IPS DF 19.7 (cell line): ENCODE results near the gene SPATC1L.

Experiments used
- DNase-seq: peaks from one replicate; pipeline ENCODE4 v3.0.0-alpha.2; 2013; ENCODE audit warnings: low read depth, low spot score

SPATC1L gene

DNA sequence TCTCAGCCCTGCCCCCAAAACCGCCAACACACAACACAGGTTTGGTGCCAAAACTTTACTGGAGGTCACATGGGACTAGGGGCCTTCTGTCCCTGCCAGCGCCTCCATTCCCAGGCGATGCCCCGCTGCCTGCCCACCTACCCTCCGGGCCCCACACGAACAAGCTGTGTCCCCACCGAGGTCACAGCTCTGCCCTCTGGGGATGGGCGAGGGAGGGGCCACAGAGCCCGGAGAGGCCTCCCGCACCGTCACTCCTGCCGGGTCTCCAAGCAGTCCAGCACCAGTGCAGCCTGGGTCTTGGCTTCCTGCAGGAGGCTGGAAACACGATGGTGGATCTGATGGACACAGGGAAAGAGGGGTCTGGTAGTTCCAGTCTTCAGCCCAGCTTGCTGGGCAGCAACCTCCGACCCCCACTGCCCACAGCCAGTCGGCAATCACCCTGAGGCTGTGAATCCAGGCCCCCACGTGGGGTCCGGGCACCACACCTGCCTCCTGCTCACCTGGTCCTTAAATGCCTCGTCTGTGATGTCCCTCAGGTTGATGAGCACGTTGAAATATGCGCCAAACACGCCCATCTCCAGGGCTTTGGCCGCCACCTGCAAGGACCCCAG is 47.4 kb downstream of the SPATC1L start:
- DNase-seq, result no peak

GRCh38 chr21:46135782-46136395 is 48.4 kb downstream of the SPATC1L start:
- DNase-seq, result no peak

GRCh38 chr21:46131838-46132651 is 52.2 kb downstream of the SPATC1L start:
- DNase-seq, result no peak

DNA sequence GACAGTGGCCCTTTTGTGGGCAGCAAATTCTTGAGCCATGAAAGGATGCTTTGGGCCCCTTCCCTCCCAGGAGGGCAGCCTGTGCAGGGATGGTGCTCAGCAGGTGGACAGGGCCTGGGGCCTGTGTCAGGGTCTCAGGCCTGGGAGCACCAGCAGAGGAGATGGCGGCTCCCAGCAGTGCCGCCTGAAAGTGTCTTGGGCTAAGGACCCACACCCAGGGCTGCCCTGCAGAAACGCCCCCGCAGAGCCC is 52.7 kb downstream of the SPATC1L start:
- DNase-seq, result no peak

DNA sequence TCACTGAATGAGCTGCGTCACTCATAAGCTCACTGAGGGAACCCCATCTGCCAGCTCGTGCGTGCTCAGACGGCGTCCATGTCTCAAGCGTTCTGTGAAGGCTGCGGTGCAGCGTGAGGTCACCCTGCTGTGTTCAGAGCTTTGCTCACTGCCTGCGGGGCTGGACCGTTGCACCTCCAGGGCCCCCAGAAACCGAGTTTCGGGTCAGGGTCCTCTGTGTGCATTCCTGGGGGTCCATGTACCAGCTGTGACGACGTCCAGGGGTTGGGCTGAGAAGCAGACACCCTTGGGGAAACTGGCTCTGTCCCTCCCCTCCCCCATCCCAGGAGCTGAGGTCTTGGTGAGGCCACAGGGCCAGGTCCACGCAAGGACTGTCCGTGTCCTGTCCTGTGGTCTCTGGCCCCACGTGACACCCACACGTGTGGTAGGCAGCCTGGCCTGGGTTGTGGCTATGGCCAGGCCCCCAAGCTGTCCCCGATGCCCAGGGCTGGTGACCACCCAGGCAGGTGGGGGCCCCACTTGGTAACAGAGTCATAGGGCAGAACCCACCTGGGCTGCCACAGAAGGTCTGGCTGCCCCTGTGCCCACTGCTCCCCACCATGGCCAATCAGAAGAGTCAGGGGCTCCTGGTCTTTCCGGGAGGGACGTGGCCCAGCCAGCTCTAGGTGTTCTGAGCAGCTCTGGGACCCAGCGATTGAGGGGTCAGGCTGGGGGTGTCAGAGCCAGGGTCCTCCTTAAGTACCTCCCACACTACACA is 53.2 kb downstream of the SPATC1L start:
- no peak for DNase-seq

GRCh38 chr21:46129846-46130651 is 54.2 kb downstream of the SPATC1L start:
- DNase-seq, result no peak

GRCh38 chr21:46128933-46129571 is 55.2 kb downstream of the SPATC1L start:
- DNase-seq, result no peak

DNA sequence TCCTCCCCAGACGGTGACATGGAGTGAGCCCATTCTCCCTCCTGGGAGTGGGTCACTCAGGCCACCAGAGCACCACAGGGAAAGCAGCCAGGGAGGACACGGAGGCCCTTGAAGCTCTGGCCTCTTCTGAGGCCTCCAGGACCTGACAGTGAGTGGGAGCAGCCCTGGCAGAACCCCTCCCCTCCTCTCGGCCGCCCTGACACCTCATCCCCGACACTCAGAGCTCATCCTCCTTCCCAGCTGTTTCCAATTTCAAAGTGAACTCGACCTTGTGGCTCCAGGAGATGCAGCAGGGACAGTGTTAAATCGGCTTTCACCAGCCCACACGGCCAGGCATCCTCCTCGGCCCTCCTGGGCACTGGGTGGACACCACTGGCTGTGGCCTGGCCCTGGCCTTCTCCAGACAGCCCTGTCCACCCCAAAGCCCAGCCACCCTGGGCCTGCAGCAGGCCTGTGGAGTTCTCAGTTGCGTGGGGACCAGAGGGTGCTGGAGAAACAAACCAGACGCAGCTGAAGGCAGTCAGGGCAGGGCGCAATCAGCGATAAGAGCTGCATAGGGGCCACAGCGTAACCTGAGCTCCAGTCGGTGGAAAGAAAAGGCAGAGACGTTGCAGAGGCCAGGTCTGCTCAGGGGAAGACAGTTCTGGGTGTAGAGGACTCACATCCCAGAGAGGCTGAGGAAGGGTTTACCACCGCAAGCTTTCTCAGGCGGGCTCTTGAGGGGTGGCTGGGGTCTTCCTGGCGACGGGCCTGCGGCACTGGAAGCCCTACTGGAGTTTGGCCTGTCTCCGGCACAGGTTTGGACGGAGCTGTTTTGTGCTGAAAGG is 55.9 kb downstream of the SPATC1L start:
- no peak for DNase-seq

DNA sequence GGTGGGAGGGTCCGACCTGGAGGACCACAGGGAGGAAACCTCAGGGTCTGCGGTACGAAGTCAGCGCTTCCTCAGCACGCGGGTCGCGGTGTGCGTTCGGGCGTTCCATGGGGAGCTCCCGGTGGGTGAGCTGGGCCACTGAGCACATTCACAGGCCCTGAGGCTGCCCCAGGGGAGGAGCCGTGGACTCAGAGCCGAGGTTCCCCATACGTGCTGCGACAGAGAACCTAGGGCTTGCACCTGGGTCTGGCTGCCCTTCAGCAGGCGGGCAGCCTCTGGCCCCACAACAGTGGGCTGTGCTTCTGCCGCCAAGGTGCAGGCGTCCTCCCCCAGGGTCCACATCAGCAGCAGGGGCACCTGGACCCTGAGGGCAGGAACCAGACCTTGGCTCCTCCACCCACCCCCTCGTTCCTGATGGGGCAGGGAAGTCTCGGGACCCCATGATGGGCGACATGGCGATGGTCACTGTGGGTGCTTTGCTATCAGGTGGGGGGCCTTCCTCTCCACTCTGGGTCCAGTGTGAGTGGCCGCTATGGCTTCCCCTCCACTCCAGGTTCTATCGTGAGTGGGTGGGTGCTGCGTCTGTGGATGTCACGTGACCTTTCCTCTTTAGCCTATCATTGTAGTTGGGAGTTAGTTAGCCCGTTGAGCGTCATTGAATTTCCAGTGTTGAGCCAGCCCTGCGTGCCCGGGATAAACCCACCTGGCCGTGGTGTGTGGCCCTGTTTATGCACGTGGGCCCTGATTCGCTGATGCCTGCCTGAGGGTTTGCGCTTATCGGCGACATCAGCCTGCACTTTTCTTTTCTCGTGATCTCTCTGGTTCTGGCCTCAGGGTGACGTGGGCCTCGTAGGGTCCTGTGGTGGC is 56.8 kb downstream of the SPATC1L start:
- DNase-seq, result no peak

DNA sequence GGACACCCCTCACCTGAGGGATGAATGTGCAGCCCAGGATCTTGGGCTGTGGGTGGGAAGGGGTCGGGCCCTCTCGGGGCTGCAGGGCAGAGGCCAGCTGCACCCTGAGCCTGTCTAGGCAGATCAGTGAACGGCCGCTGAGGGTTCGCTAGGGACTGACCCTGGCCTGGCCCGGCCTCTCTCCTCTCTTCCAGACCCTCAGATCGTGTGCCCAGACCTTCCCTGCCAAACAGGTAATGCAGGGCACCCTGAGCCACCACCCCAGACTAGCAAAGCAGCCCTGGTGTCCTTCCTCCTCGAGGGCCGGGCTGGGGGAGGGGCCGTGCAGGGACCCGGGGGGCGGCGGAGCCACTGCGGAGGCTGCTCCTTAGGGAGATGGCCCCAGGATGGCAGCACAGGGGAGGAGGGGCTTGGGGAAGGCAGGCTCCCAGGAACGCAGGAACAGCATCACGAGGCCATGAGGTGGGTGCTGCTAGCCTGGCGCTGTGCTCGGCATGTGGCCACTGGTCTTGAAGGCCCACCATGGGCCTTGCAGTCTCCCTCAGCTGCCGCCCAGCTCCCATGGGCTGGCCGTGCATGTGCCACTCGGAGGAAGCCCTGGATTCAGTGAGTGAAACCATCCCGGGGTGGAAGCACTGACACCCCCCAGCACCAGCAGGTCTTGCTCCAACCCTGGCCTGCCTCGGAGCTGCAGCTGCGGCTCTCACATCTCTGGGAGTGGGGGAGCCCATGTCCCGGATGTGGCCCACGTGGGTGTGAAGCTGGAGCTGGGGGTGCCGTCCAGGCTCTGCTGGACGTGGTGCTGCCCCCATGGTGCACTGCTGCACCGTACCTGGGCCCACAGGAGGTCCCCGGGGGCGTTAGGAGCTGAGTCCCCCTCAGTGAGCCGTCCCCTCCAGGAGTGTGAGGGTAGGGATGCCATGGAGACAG is 57.7 kb downstream of the SPATC1L start:
- no peak for DNase-seq

- DNase-seq, result no peak
Observed at GRCh38 chr21:46125846-46126301, 58.4 kb downstream of the SPATC1L start.

- DNase-seq, result no peak
Observed at GRCh38 chr21:46124926-46125845, 59.1 kb downstream of the SPATC1L start.

DNA sequence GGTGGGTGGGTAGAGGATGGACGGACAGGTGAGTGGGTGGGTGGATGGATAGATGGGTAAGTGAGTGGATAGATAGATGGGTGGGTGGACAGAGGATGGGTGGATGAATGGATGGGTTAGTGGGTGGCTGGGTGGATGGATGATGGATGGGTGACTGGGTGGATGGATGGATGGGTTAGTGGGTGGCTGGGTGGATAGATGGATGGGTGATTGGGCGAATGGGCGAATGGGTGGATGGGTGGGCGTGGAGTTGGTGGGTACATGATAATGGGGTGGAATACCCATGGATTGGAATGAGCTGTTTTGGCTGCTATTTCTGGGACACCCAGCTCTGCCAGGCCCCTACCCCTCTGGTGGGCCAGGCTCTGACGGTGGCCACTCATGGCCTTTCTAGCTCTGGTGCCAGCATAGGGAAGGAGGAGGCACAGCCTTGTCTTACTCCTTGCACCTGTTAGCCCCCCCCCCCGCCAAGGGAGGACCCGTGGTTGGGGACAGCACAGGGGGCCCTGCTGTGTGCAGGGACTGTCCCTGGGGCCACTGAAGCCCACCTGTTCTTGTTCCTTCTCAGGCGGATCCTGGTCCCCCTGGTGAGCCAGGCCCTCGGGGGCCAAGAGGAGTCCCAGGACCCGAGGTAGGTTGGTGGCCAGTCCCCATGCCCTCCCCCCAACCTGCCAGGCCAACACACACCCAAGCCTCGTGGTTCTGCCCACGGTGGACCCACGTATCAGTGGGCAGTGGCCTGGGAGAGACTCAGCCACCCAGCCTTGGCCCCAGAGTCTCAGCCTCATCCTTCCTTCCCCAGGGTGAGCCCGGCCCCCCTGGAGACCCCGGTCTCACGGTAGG is 60.0 kb downstream of the SPATC1L start:
- DNase-seq, result no peak

- DNase-seq, result no peak
Observed at GRCh38 chr21:46122758-46123683, 61.2 kb downstream of the SPATC1L start.

DNA sequence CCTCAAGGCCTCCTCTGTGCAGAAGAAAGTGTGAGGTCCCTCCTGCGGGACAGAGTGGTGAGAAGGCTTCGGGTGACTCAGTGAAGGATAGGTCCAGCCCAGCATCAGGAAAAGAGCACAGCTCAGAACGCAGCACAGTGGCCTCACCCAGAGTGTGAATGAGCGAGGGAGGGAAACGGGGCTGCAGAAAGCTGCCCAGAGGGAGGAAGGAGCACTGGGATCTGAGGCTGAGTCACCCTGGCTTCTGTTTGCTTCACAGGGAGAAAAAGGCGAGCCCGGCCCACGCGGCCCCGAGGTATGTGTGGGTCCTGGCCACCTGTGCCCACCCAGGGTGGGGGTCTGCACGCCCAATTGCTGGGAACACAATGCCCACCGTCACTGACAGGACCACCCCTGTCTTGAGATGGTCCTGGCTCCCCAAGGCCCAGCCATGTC is 62.0 kb downstream of the SPATC1L start:
- DNase-seq, result no peak
